HepG2 (cell line): ENCODE results near the gene AUTS2. TPM values are rescaled to one million over a fixed set of nuclear protein-coding genes. Genes with fewer than 3 reads are reported as not detected.

Source experiments
- ATAC-seq: fragments of 200-7000 bp; cut with Tn5 transposase; 3 replicates; pipeline ENCODE4 v1.9.1; 2020; ENCODE audit warnings: mild to moderate bottlenecking, moderate library complexity
- BruUV-seq: library from RNA; stranded (reverse); fragments of 400-500 nt; replicated peaks from 2 replicates; lab custom pipeline; 2021; lab: Mats Ljungman, UMichigan
- CTCF ChIA-PET: fragments of 300-600 bp; formaldehyde crosslinking; extraction: SDS; loops from one replicate; lab custom pipeline; 2021; ENCODE audit warnings: low total read pairs, inconsistent platforms, low intra/inter-chr PET ratio; lab: Yijun Ruan, JAX
- POLR2A ChIA-PET: fragments of 350-600 bp; sonication (Branson Sonifier 250); formaldehyde crosslinking; loops from one replicate; lab custom pipeline; 2020; ENCODE audit warnings: antibody characterized with exemption, inconsistent platforms; lab: Yijun Ruan, JAX
- DNase-seq: peaks from one replicate; pipeline ENCODE4 v3.0.0-alpha.2; 2015; ENCODE audit warnings: low spot score
- FAIRE-seq: peaks from 3 replicates; lab custom pipeline; 2011; peaks lifted over from hg19 to GRCh38; lab: Jason Lieb, UNC
- H2AFZ ChIP-seq: one replicate; pipeline ENCODE4 v1.6.1; 2011; ENCODE audit warnings: low read length, inconsistent platforms
- H3K27ac ChIP-seq: fragments of 300-600 bp; 3 replicates; pipeline ENCODE4 v1.8.0; 2011; ENCODE audit warnings: mixed run types, mild to moderate bottlenecking, mixed read lengths, low read length, inconsistent platforms; ENCODE audit not compliant: insufficient read depth; ENCODE audit errors: extremely low read length
- H3K27me3 ChIP-seq, 2 experiments: fragments of 200-600 bp in 1 of 2; 2 replicates in 1 of 2; 3 replicates in 1 of 2; pipeline versions ENCODE4 v1.6.0 to v1.8.0; 2011; ENCODE audit warnings: low read length in 2 of 2, mild to moderate bottlenecking in 2 of 2, moderate library complexity in 2 of 2, inconsistent platforms in 1 of 2; ENCODE audit not compliant: insufficient read depth in 2 of 2, control insufficient read depth in 1 of 2
- H3K36me3 ChIP-seq, 2 experiments: fragments of 200-600 bp in 1 of 2; replicated peaks in 1 of 2; 2 replicates in 1 of 2; 3 replicates in 1 of 2; pipeline versions ENCODE4 v1.5.1 to v1.8.0; 2011; ENCODE audit warnings: low read length in 2 of 2, inconsistent platforms in 1 of 2; ENCODE audit not compliant: insufficient read depth in 2 of 2, control insufficient read depth in 1 of 2
- H3K4me1 ChIP-seq: 2 replicates; pipeline ENCODE4 v1.5.1; 2012; ENCODE audit warnings: low read length, inconsistent platforms; ENCODE audit not compliant: insufficient read depth
- H3K4me2 ChIP-seq: 2 replicates; pipeline ENCODE4 v1.6.0; 2011; ENCODE audit warnings: low read depth, low read length, inconsistent platforms
- H3K4me3 ChIP-seq, 3 experiments: fragments of 200-600 bp in 1 of 3; sonication (generic), shearing (Covaris generic) in 1 of 3; replicated peaks in 1 of 3; 2 replicates each; pipeline ENCODE4 v1.5.1; 2011 to 2016; ENCODE audit warnings: low read length in 3 of 3, inconsistent platforms in 2 of 3, low read depth in 2 of 3, mild to moderate bottlenecking in 2 of 3, control low read depth in 1 of 3, mixed read lengths in 1 of 3; ENCODE audit not compliant: insufficient read depth in 1 of 3
- H3K79me2 ChIP-seq: one replicate; pipeline ENCODE4 v1.6.1; 2011; ENCODE audit warnings: low read length, inconsistent platforms; ENCODE audit not compliant: insufficient read depth
- H3K9ac ChIP-seq: 2 replicates; pipeline ENCODE4 v1.6.0; 2011; ENCODE audit warnings: mild to moderate bottlenecking, low read depth, low read length, inconsistent platforms; ENCODE audit not compliant: insufficient read depth
- H3K9me3 ChIP-seq: 2 replicates; pipeline ENCODE4 v1.5.1; 2012; ENCODE audit warnings: mild to moderate bottlenecking, low read length
- H4K20me1 ChIP-seq: 2 replicates; pipeline ENCODE4 v1.6.0; 2011; ENCODE audit warnings: inconsistent platforms, mild to moderate bottlenecking, low read length, moderate library complexity; ENCODE audit not compliant: insufficient read depth
- ATAD3A ChIP-seq: sonication (generic); formaldehyde crosslinking; IDR thresholded peaks from 2 replicates; pipeline ENCODE4 v1.4.0; 2020; ENCODE audit warnings: missing genetic modification reagents
- TOPORS ChIP-seq: sonication (generic); formaldehyde crosslinking; IDR thresholded peaks from 2 replicates; pipeline ENCODE4 v1.8.0; 2023; ENCODE audit warnings: mild to moderate bottlenecking, missing genetic modification reagents
- WGBS: methylation state at CpG from one replicate; pipeline ENCODE4 v1.1.6; 2017; ENCODE audit warnings: low lambda C conversion rate; 5-methylcytosine and 5-hydroxymethylcytosine counted together
- in situ Hi-C: cut with HindIII; loops from 2 replicates; pipeline ENCODE4 v1.10.0; 2017; ENCODE audit warnings: low pct_unique_long_range_greater_than_20kb; ENCODE audit not compliant: extremely low pct_ligation_motif_present
- intact Hi-C: fragments of 100-400 bp; cut with micrococcal nuclease; formaldehyde crosslinking; loops from one replicate; pipeline ENCODE4 v1.10.0; 2022; ENCODE audit not compliant: unreplicated experiment
- polyA plus RNA-seq, 8 experiments: library from polyadenylated mRNA; depleted of rRNA in 3 of 8; stranded (reverse) in 7 of 8; unstranded in 1 of 8; fragments of >200 nt; fragmentation: Illumina TruSeq in 4 of 8; extraction: Trizol in 4 of 8; gene quantifications; 2 replicates each; pipeline versions ENCODE4 v1.2.1 to v1.2.3, GENCODE V29; 2011 to 2016; ENCODE audit warnings: low read depth in 4 of 8, missing spikeins in 1 of 8, mixed read lengths in 1 of 8; ENCODE audit not compliant: insufficient read depth in 1 of 8
- total RNA-seq, 5 experiments: library from RNA; depleted of rRNA; stranded (reverse); fragments of >200 nt; fragmentation: Illumina TruSeq; extraction: Trizol; gene quantifications; 2 replicates each; pipeline ENCODE4 v1.2.3, GENCODE V29; 2016; ENCODE audit warnings: low read depth in 1 of 5
- TF ChIP-seq, protein P1 (sequence below), 2 experiments: fragments of 450-650 bp in 1 of 2; sonication (generic) in 1 of 2; formaldehyde crosslinking in 1 of 2; IDR thresholded peaks; 2 replicates each; pipeline versions ENCODE4 v1.6.1 to v1.8.0; 2016 to 2022; ENCODE audit warnings: antibody characterized with exemption in 1 of 2, mild to moderate bottlenecking in 1 of 2, missing genetic modification reagents in 1 of 2

Gene AUTS2
- total and polyA plus RNA-seq, 2 of the 13 experiments (the other 11 are each of a cell fraction or from before 2014, with no cell fraction given): 0.38 TPM; not detected in 1

DNA sequence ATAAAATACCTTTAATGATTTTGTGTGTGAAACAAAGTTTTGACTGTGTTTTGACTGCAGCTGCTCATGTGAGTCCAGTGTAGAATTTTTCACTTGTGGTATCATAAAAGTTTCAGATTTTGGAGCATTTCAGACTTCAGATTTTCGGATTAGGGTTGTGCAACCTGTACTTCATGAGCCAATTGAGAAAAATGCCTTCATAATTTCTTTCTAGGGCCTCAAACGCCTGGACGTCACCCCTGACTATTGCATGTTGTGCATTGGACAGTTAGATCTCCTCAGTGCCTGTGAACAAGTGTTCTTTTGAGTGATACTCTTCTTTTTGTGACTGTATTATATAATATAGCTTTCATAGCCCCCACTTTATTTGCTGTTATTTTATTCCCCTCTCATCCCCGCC is 161.1 kb downstream of the AUTS2 start:
- H3K27ac ChIP-seq: no peak overlapping the region
- in situ Hi-C loops: no loop called here
- intact Hi-C loops: no loop called here
- H3K27me3 ChIP-seq: no peaks in the 10 kb centered on the region
- H3K4me2 ChIP-seq: no peak overlapping the region
- DNase-seq (no peak), ATAC-seq (no peak), FAIRE-seq (no peak)
- ChIA-PET CTCF (no interaction called here), POLR2A (no interaction called here)
- WGBS: 9% methylated on average over 3 of the region's 4 CpGs
- no TSS peak for BruUV-seq
- H3K9ac ChIP-seq: no peak overlapping the region
- H3K36me3 ChIP-seq: no peaks in the 10 kb centered on the region
- H3K4me1 ChIP-seq: no peaks in the 10 kb centered on the region
- no peak overlapping the region for H3K4me3 ChIP-seq
- no peaks in the 10 kb centered on the region for H3K79me2 ChIP-seq
- H2AFZ ChIP-seq: no peak overlapping the region
- no peaks in the 10 kb centered on the region for H3K9me3 ChIP-seq
- H4K20me1 ChIP-seq: no peaks in the 10 kb centered on the region
- TF ChIP-seq ATAD3A (CRISPR knock-in tag): no peak
- TF ChIP-seq, protein P1, sequence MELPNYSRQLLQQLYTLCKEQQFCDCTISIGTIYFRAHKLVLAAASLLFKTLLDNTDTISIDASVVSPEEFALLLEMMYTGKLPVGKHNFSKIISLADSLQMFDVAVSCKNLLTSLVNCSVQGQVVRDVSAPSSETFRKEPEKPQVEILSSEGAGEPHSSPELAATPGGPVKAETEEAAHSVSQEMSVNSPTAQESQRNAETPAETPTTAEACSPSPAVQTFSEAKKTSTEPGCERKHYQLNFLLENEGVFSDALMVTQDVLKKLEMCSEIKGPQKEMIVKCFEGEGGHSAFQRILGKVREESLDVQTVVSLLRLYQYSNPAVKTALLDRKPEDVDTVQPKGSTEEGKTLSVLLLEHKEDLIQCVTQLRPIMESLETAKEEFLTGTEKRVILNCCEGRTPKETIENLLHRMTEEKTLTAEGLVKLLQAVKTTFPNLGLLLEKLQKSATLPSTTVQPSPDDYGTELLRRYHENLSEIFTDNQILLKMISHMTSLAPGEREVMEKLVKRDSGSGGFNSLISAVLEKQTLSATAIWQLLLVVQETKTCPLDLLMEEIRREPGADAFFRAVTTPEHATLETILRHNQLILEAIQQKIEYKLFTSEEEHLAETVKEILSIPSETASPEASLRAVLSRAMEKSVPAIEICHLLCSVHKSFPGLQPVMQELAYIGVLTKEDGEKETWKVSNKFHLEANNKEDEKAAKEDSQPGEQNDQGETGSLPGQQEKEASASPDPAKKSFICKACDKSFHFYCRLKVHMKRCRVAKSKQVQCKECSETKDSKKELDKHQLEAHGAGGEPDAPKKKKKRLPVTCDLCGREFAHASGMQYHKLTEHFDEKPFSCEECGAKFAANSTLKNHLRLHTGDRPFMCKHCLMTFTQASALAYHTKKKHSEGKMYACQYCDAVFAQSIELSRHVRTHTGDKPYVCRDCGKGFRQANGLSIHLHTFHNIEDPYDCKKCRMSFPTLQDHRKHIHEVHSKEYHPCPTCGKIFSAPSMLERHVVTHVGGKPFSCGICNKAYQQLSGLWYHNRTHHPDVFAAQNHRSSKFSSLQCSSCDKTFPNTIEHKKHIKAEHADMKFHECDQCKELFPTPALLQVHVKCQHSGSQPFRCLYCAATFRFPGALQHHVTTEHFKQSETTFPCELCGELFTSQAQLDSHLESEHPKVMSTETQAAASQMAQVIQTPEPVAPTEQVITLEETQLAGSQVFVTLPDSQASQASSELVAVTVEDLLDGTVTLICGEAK (IDR thresholded peaks at IDR 0.05): no peak
- TF ChIP-seq, protein P1 (CRISPR knock-in tag; IDR thresholded peaks at IDR 0.05): no peak
- TF ChIP-seq TOPORS (CRISPR knock-in tag): no peak
